C1 segment of cervical spinal cord (tissue), 14 donors: ENCODE results near the gene VCAN.

Source experiments
- DNase-seq, 14 donors: peaks; one replicate each; lab custom pipeline; 2025; lab: John Stamatoyannopoulos, UW

The VCAN gene

DNA sequence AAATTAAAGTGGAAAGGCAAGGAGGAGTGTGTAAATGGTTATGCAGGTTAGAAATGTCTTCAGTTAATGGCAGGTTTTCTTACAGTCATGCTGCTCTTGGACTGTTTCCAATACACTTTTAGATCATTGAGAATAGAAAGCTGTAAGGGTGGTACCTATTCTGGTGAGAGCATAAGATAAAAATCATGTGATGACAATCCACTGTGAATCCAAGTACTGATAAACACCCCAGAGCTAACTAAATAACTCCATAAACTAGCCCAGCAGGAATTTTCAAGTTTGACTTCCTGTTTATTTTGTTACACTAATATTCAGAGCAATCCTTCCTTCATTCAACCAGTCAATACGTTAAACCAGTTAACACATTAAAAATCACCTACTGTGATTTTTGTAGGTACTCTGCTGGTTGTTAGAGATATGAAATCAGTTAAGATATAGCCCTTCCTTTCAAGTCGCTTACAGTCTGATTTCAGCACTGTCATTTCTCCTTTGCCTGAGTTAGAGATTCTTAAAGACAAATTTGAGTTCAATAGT lies 22.6 kb downstream of the VCAN start:
- DNase-seq = no peak

DNA sequence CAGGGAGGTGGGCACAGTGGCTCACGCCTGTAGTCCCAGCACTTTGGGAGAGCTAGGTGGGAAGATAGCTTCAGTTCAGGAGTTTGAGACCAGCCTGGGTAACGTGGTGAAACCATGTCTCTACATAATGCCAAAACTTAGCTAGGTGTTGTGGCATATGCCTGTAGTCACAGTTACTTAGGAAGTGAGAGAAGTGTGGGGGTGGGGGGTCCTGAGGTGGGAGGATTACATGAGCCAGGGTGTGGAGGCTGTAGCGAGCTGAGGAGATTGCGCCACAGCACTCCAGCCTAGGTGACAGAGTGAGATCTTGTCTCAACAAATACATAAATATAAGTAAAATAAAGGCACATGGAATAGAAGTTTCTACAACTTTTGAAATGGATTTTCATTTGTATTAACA lies 23.1 kb downstream of the VCAN start:
- no peak for DNase-seq

DNA sequence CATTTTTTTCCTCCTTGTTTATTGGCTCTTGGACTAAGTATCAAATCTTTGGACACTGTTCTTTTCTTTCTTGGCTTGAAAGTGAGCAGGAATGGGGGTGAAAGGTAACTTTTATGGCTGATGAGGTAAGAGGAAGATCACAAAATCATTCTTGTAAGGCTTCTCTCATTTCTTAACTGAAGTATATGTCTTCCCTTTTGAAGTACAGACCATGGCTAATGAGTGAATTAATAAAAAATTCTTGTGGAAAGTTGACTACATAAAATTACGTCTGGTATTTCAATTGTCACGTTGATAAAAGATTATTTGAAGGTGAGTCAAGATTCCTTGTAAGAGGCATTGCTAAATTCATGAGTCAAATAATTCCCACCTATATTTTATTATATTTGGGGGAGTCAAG lies 25.1 kb downstream of the VCAN start:
- DNase-seq = no peak

GRCh38 chr5:83498585-83498984 lies 27.0 kb downstream of the VCAN start:
- DNase-seq = no peak

DNA sequence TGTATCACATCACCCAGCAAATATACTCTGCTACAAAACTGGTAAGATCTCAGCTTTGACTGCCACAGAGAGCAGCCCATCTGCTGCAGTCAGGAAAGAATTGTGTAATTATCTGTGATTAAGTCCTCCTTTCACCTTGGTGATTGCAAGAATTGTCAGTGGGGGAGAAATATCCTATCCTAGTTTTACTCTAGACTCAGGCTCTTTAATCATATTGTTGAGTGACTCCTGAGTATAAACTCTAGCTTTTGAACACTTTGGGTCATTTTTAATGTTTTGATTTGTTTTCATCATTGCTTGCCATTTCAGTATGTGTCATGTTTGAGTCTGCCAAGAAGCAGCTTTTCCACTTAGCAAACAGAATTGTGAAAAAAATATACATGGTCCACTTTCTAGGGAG lies 32.1 kb downstream of the VCAN start:
- no peak for DNase-seq

GRCh38 chr5:83507431-83507830 lies 35.9 kb downstream of the VCAN start:
- no peak for DNase-seq

GRCh38 chr5:83509540-83509939 lies 38.0 kb downstream of the VCAN start:
- DNase-seq = peak in 1 of 14 donors; percentile 7

DNA sequence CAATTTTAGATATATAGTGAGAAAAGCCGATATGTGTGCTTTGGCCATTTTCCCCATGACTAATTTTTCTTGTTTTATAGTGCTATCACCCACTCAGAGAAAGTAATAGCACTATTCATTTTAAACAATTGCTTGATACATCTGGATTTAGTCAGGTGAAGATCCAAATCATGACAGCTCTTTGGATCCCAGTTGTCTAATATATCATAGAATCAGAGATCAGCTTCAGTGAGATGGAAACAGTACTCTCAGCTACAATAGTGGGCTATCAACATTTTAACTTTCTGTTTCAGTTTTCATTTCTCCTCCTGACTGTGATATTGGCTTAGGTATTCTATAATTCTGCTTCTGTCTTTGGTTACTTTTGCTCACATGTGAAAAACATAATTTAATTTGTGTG lies 38.7 kb downstream of the VCAN start:
- DNase-seq = no peak

- DNase-seq = no peak
These were observed 40.7 kb downstream of the VCAN start for GRCh38 chr5:83512061-83512745.

DNA sequence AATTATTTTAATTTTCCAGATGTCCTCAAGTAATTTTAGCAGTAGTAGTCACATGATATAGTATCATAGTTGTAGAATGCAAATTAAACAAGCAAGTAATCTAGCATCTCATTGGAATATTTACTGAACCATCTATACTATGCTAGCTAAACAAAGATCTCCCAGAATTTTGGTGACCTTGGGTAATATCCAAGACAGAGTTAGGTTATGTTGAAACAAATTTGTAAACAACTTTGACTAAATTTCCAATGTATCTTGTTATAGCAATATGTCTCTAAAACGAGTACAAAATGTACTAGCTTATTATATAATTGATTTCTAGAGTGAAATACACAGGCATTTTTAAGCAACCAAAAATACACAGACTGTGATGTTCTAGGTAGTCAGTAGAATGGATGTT lies 41.5 kb downstream of the VCAN start:
- no peak for DNase-seq

- no peak for DNase-seq
These were observed 41.9 kb downstream of the VCAN start for GRCh38 chr5:83513491-83513890.

DNA sequence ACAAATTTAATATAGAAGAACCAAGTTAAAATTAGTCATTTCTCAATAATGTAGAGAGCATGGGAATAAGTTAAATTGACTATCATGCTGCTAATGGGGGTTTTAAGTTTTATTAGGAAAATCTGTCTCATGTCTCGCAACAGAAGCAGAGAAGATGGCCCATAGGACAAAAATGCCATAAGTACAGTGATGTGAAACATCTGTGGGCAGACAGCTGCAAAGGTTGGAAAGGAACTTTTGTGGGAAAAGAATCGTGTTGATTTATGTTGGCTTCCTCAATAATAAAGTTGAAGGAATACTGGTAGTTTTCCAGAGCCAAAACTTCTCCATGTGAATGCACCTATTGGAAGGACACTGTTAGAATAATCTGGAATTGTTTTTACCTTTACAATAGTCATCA lies 44.8 kb downstream of the VCAN start:
- DNase-seq = no peak

DNA sequence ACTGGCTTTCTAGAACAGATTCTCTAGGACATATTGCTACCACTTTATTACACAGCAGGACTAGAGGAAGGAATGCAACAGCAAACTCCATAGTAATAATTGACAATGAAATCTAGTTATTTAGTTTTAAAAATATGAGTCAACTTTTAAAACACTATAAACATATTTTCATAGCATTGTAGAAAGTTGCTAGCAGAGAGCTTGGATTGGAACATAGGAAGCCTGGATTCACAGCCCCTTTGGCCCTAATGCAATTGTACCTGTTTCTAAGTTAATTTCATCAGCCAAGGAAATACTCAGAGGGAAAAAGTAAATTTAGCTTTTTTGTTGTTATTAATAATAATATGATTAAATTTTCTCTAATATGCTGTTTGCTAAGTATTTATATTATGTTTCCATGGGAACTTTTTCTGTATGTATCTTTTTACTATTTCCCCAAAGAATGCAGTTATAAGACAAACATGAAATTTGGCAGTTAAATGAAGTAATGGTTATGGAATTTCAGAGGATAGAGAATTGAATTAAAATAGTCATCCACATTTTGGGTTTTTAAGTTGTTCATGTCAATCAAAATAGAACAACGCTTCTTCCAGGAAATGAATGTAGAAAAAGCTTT lies 45.6 kb downstream of the VCAN start:
- no peak for DNase-seq

DNA sequence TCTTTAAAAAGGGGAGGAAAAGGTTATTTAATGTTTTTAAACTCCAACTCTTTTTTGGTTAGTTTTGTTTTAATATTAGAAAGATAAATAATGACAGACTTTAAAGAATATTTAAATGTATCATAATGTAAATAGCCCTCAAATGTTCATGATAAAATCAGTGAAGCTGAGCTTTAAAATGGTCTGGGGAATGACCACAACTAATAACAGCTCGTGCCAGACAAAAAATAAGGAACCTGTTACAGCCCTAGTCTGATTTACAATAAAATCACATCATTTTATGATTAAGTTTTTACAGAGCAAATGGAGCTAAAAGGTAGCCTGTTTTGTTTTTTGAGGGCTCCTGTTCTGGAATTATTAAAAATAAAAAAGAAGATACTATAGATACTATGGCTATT lies 46.1 kb downstream of the VCAN start:
- DNase-seq = no peak

DNA sequence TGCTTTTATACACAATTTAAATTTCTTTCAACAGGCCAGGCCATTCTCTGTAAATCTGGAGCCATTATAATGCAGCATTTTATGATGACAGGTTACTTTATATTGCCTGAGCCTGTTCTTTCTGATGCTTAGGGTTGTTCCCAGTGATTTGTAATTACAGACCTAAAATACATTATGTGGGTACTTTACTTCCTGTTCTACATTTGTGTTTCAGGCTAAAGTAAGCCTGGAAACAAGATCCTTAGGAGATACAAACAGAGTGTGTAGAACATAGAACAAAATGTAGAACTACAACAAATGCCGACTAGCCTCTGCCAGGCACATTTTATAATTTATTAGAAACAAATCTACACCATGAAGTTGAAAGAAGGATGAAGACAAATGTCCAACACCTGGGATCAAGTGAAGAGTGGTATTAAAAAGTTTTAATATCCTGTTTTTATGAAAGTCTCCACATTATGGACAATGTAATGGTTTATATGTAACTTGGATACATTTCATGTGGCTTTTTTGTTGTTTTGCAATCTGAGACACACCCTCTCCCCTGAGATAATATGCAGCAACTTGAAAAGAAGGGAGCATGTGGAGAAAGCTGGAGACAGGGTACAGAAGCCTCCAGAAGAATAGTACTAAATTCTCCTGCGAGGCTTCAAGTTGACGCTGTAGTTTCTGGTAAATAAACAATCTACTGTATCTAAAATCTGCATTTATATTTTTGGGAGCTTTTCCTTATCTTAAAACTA lies 46.9 kb downstream of the VCAN start:
- no peak for DNase-seq

DNA sequence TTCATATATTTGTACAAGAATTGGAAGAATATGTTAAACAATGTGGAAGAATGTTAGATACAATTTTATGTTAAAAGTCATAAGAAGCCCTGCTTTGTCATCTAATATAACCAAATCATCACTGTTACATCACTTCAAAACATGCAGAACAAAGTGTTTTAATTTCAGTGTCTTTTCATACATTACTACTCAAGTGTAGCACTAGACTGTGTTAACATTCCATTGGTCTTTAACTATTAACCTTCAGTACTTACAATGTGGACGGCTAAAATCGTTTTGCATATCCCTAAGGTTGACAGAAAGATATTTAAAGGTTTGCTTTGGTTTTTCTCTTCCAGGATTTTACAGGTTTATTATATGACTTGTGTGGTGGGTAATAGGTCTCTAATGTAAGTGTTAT lies 50.9 kb downstream of the VCAN start:
- no peak for DNase-seq

DNA sequence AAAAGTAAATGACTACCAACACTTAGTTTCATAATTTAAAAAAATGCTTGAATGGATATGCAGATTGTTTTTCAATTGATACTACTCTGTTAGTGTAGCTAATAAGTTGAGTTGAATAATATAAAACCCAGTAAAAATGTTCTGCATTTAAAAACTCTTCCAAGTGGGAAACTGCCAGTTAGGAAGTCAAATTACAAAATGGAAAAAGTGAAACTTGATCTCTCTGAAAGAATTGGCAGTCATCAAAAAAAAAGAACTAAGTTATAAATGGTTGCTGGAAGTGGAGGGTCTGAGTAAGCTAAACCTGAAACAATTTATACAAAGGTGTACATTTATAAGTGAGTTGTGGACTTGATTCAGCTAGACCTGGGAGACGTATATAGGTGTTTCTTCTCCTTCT lies 52.4 kb downstream of the VCAN start:
- no peak for DNase-seq

DNA sequence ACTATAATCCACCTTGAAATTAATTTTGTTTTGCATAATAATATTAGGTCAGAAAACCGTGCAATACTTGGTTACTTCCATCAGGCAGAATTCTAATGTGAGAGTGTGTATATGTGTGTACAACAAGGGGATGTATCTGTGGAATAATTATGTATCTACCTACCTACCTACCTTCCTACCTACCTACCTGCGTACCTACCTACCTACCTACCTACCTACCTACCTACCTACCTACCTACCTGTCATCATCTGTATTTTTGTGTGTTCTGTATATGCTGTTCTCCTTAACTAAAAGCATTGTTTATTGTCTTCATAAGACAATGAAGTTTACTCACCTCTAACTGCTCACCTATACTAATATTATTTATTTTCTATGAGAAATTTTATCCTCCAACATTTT lies 52.8 kb downstream of the VCAN start:
- DNase-seq = no peak

DNA sequence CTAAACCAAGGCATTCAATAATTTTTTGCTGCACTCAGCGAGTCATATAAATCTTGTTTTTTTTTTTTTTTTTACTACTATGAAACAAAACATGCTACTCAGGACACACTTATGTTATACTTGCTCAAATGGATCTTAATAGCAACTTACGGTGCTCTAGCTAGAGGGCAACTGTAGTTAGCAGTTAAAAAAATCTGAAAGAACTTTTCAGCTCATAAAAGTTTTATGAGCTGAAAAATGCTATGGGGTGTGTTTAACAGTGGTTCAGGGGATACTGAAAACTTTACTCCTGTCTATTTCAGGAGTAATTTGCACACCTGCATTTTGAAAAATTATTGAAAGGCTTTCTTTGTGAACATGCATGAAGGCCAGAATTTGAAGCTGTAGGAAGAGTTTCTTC lies 53.4 kb downstream of the VCAN start:
- no peak for DNase-seq

DNA sequence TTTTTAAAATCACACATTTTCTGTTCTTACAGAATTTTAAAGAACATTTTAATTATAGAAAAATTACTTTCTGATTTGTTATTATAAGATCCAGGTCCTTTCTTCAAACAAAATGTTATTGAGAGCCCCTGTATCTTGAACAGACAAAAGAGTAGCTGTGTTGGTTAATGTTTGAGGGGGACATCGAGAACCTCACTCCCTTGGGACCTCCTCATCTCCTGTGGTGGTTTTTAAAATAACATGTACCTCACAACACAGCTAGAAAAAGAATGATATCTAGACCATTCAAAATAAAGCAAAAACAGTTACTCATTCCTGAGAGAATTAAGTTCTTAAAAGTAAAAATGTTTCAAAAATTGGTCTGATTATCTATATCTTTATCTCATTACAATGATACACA lies 54.7 kb downstream of the VCAN start:
- DNase-seq = no peak

DNA sequence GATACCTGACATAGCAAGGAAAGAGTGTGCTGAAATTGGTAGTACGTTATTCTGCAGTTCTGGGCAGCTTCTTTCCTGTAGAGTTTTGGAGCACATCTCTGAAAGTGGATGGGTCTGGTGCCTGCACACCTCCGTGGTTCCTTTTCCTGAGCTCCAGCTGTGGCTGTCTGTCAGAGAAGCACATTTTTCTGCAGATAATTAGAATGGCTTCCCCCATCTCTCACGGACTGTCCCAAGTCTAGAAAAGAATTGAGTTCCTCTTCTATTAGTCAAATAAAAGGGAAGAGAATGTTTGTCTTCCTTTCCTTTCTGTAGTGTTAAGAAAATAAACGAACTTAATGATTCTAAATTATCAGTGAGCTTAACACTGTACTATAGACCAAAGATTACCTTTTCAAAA lies 55.7 kb downstream of the VCAN start:
- no peak for DNase-seq

DNA sequence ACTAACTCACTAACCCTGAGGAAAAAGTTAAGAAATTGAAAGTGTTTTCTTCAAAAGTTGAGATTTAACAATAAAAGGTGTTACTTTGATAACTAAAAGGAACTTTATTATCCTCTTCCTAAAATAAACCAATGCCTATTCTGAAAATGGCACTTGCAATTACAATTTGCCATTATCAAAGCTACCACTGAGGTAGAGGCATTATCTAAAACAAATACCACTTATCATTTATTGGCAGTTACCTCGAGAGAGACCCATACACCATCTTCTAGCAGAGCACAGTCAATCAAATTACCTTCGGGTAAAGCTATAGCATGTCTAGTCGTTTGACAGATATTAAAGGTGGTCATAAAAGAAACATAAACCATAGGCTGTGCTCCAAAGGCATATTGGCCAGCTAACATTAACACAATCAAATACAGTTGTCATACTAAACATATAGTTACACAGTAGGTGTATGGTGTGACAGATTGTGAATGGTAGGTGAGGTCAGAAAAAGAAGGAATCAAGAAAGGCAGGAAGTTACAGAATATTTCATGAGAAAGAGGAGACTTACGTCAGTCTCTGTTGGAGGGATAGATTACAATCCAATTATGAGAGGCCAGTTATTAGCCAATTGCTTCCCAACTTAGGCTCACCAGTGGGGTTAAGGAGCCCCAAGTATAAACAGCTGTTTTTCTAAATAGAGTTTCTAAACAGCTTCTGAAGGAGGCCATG lies 56.3 kb downstream of the VCAN start:
- no peak for DNase-seq
